ENCODE results near the gene MFNG. TPM values are rescaled to one million over a fixed set of nuclear protein-coding genes. Genes with fewer than 3 reads are reported as not detected.

The MFNG gene
- total and polyA plus RNA-seq, 2 donors (not counting 1 experiment from before 2014, with no cell fraction given), result 95.9 to 125 TPM

DNA sequence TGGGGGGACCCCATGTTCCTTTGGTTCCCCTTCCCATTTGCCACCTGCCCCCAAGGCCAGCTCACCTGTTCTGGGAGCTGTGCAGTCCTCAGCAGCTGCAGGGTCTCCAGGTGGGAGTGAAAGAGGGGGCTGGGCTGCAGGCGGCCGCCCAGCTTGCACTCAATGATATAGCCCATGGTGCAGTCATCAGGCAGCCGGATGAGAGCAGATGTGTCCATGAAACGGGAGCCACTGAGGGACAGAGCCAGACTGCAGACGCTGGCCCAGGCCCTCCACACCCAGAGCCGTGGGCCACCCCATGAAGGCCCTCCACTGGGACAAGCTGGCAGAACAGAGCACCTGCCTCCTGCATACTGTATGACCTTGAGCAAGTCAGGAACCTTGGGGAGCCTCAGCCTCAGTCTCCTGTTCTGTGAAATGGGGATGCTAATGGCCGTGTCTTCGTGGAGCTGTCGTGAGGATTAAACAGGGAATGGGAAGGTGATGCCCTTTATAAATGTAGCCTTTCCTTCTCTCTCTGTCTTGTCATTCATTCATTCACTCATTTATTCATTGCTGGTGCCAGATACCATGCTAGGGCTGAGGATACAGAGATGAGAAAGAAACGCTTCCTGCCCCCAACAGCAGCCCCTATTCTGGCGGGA, 11.6 kb downstream of the MFNG start:
- TF ChIP-seq, protein P1, sequence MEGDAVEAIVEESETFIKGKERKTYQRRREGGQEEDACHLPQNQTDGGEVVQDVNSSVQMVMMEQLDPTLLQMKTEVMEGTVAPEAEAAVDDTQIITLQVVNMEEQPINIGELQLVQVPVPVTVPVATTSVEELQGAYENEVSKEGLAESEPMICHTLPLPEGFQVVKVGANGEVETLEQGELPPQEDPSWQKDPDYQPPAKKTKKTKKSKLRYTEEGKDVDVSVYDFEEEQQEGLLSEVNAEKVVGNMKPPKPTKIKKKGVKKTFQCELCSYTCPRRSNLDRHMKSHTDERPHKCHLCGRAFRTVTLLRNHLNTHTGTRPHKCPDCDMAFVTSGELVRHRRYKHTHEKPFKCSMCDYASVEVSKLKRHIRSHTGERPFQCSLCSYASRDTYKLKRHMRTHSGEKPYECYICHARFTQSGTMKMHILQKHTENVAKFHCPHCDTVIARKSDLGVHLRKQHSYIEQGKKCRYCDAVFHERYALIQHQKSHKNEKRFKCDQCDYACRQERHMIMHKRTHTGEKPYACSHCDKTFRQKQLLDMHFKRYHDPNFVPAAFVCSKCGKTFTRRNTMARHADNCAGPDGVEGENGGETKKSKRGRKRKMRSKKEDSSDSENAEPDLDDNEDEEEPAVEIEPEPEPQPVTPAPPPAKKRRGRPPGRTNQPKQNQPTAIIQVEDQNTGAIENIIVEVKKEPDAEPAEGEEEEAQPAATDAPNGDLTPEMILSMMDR (IDR thresholded peaks at IDR 0.05), result no peak
- TF ChIP-seq EZH2 (IDR thresholded peaks at IDR 0.05; ENCODE audit: borderline replicate concordance, insufficient read depth, low read depth, low read length, poor library complexity, severe bottlenecking), result no peak
- no peak overlapping the region for H3K27ac Mint-ChIP-seq
- POLR2A ChIA-PET, result no interaction called here

DNA sequence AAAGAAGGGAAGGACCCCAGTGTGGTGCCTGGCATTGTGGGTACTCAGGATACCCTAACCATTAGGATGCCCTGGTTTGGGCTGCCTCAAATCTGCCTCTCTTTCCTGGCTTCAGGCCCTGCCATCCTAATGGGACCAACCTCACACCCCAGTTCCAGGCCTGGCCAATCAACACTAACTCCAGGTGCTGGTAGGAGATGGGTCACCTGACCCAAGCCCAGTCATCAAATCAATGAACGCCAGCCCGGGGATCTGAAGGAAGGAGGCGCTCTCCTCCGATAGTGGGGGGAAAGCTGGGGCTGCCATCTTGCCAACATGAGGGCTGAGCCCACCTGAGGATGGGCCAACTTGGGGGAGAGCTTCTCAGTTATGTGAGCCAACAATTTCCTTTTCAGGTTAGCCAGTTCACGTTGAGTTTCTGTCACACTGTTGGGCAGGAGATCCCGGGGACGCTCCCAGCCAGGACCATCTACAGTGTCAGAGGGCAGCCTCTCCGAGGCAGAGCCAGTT, 12.7 kb downstream of the MFNG start:
- ChIA-PET CTCF (interaction anchor here (1.2 to 5.4 kb wide), 9 partner anchors 10 to 228 kb away, joined by 3 to 103 read pairs (median 6); partner anchors contain the start of gene MFNG), POLR2A (interaction anchor here (1.5 kb wide), 1 partner anchor 24 kb away, joined by 3 read pairs; no protein-coding TSS in a partner anchor)
- Mint-ChIP-seq H3K27ac (no peak overlapping the region), H3K27me3 (no peaks in the 10 kb centered on the region), H3K4me3 (no peak overlapping the region), H3K9me3 (ENCODE audit: insufficient read depth) (no peaks in the 10 kb centered on the region), H3K4me1 (peaks cover 5% of the 10 kb centered on the region)
- H2AFZ ChIP-seq (ENCODE audit: insufficient read depth, low read depth, low read length, poor library complexity, severe bottlenecking), result no peak overlapping the region
- no peaks in the 10 kb centered on the region for H3K27me3 ChIP-seq (replicated peaks in 1 of 4; ENCODE audit: control extremely low read depth in 1 of 4, control insufficient read depth in 3 of 4, insufficient read depth in 4 of 4, low read length in 3 of 4)
- no peaks in the 10 kb centered on the region for H3K79me2 ChIP-seq (ENCODE audit: control insufficient read depth, insufficient read depth, low read length)
- H3K36me3 ChIP-seq (replicated peaks in 1 of 2; ENCODE audit: control extremely low read depth in 1 of 2, control insufficient read depth in 1 of 2, extremely low read depth in 1 of 2, insufficient read depth in 2 of 2, low read length in 1 of 2), result peaks cover 3 to 73% of the 10 kb centered on the region in 2 experiments
- H3K27ac ChIP-seq (ENCODE audit: low read length in 2 of 2), result no peak overlapping the region
- WGBS (ENCODE audit: insufficient coverage), result 90% methylated on average over 8 of the region's 8 CpGs
- no peak overlapping the region for H3K9ac ChIP-seq (ENCODE audit: low read length)
- ATAC-seq (ENCODE audit: low read depth), result no peak
- intact Hi-C loops (cut with micrococcal nuclease), result no loop called here
- TF ChIP-seq EZH2 (IDR thresholded peaks at IDR 0.05; ENCODE audit: borderline replicate concordance, insufficient read depth, low read depth, low read length, poor library complexity, severe bottlenecking), result no peak
- TF ChIP-seq, protein P1 (IDR thresholded peaks at IDR 0.05), result no peak
- DNase-seq, result no peak
- H3K4me2 ChIP-seq (replicated peaks; ENCODE audit: low read depth, low read length, poor library complexity, severe bottlenecking), result no peak overlapping the region
- H4K20me1 ChIP-seq (ENCODE audit: control insufficient read depth, insufficient read depth, low read length, poor library complexity, severe bottlenecking), result peaks cover 61% of the 10 kb centered on the region
- H3K4me3 ChIP-seq (ENCODE audit: control extremely low read depth in 1 of 5, extremely low read depth in 1 of 5, insufficient read depth in 1 of 5, low read depth in 2 of 5, low read length in 4 of 5), result no peak overlapping the region
- H3K9me3 ChIP-seq (ENCODE audit: control extremely low read depth in 1 of 3, control insufficient read depth in 2 of 3, insufficient read depth in 1 of 3, low read length in 2 of 3), result peaks cover 0 to 5% (median 0%) of the 10 kb centered on the region in 3 donors
- no peaks in the 10 kb centered on the region for H3K4me1 ChIP-seq (ENCODE audit: control insufficient read depth in 2 of 2, insufficient read depth in 2 of 2, low read length in 2 of 2)

More for the DNA sequence above, 11.6 kb downstream of the MFNG start:
- WGBS (ENCODE audit: insufficient coverage), result 98% methylated on average over 5 of the region's 11 CpGs
- CTCF ChIA-PET, result interaction anchor here (0.7 to 5.4 kb wide), 5 partner anchors 12 to 93 kb away, joined by 3 to 103 read pairs (median 5); partner anchors contain the start of gene MFNG
- no peaks in the 10 kb centered on the region for H3K9me3 Mint-ChIP-seq (ENCODE audit: insufficient read depth)
- Histone ChIP-seq H3K27ac (ENCODE audit: low read length in 2 of 2) (no peak overlapping the region), H3K79me2 (ENCODE audit: control insufficient read depth, insufficient read depth, low read length) (peaks cover under 1% of the 10 kb centered on the region), H3K4me3 (ENCODE audit: control extremely low read depth in 1 of 5, extremely low read depth in 1 of 5, insufficient read depth in 1 of 5, low read depth in 2 of 5, low read length in 4 of 5) (no peak overlapping the region), H2AFZ (ENCODE audit: insufficient read depth, low read depth, low read length, poor library complexity, severe bottlenecking) (no peak overlapping the region), H3K4me2 (replicated peaks; ENCODE audit: low read depth, low read length, poor library complexity, severe bottlenecking) (no peak overlapping the region), H3K9ac (ENCODE audit: low read length) (no peak overlapping the region), H4K20me1 (ENCODE audit: control insufficient read depth, insufficient read depth, low read length, poor library complexity, severe bottlenecking) (peaks cover 70% of the 10 kb centered on the region), H3K27me3 (replicated peaks in 1 of 4; ENCODE audit: control extremely low read depth in 1 of 4, control insufficient read depth in 3 of 4, insufficient read depth in 4 of 4, low read length in 3 of 4) (no peaks in the 10 kb centered on the region), H3K4me1 (ENCODE audit: control insufficient read depth in 2 of 2, insufficient read depth in 2 of 2, low read length in 2 of 2) (no peaks in the 10 kb centered on the region), H3K36me3 (replicated peaks in 1 of 2; ENCODE audit: control extremely low read depth in 1 of 2, control insufficient read depth in 1 of 2, extremely low read depth in 1 of 2, insufficient read depth in 2 of 2, low read length in 1 of 2) (peaks cover 3 to 74% of the 10 kb centered on the region in 2 experiments), H3K9me3 (ENCODE audit: control extremely low read depth in 1 of 3, control insufficient read depth in 2 of 3, insufficient read depth in 1 of 3, low read length in 2 of 3) (peaks cover 0 to 2% (median 0%) of the 10 kb centered on the region in 3 donors)
- ATAC-seq (ENCODE audit: low read depth), result no peak
- H3K27me3 Mint-ChIP-seq, result no peaks in the 10 kb centered on the region
- no peak overlapping the region for H3K4me3 Mint-ChIP-seq
- H3K4me1 Mint-ChIP-seq, result peaks cover 3% of the 10 kb centered on the region
- DNase-seq, result no peak
- intact Hi-C loops (cut with micrococcal nuclease), result no loop called here

Data from B cell (primary cell).